ENCODE results near the gene EXOC3L2. TPM values are rescaled to one million over a fixed set of nuclear protein-coding genes. Genes with fewer than 3 reads are reported as not detected.

EXOC3L2 gene
- total RNA-seq, 1 experiment from 2014 or later: not detected

DNA sequence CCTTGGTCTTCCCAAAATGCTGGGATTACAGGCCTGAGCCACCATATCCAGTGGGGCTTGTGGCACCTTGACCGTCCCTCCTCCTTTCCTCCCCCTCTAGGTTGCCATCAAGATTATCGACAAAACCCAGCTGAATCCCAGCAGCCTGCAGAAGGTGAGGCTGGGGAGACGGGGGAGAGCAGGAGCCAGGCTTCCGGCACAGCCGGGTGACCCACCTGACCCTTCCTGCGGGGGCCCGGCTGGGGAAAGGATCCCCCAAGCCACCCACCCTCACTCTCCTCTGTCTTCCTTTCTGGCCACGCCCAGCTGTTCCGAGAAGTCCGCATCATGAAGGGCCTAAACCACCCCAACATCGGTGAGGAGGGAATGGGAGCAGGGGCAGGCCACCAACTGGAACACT lies 17.8 kb upstream of the EXOC3L2 start:
- intact Hi-C loops (cut with micrococcal nuclease): no loop called here
- Histone ChIP-seq H3K27ac (ENCODE audit: low read depth, low read length) (no peak overlapping the region), H3K79me2 (ENCODE audit: insufficient read depth, low read length) (no peaks in the 10 kb centered on the region), H4K20me1 (ENCODE audit: insufficient read depth) (no peaks in the 10 kb centered on the region), H3K9ac (ENCODE audit: low read length) (no peak overlapping the region), H3K4me1 (ENCODE audit: control insufficient read depth in 1 of 2, insufficient read depth in 2 of 2, low read length in 2 of 2) (no peaks in the 10 kb centered on the region), H2AFZ (ENCODE audit: low read depth, low read length, poor library complexity, severe bottlenecking) (no peak overlapping the region), H3K4me3 (replicated peaks in 1 of 2; ENCODE audit: low read depth in 1 of 2, low read length in 2 of 2) (no peak overlapping the region), H3K9me3 (ENCODE audit: control insufficient read depth in 1 of 2, insufficient read depth in 1 of 2, low read depth in 1 of 2, low read length in 2 of 2) (no peaks in the 10 kb centered on the region), H3K4me2 (ENCODE audit: low read length) (no peak overlapping the region), H3K9me2 (ENCODE audit: insufficient read depth) (no peaks in the 10 kb centered on the region), H3K36me3 (ENCODE audit: control insufficient read depth in 1 of 2, insufficient read depth in 2 of 2, low read length in 2 of 2) (no peaks in the 10 kb centered on the region; a peak in 1 of 4 replicates), H3K27me3 (ENCODE audit: insufficient read depth, low read length) (no peaks in the 10 kb centered on the region)
- DNase-seq (ENCODE audit: low read depth, low spot score): no peak
- ChIA-PET CTCF (no interaction called here), RAD21 (ENCODE audit: low non-redundant PET in 1 of 2, low total read pairs in 2 of 2, uncharacterized antibody in 2 of 2, unreplicated experiment in 2 of 2) (interaction anchor here in 1 of 2 experiments (0.7 kb wide), 1 partner anchor 76 kb away, joined by 3 read pairs; no protein-coding TSS in a partner anchor), POLR2A (no interaction called here)
- ATAC-seq: no peak
- TF ChIP-seq CEBPB (IDR thresholded peaks at IDR 0.05; ENCODE audit: low read depth) (no peak), SP1 (IDR thresholded peaks at IDR 0.05; ENCODE audit: low read depth) (no peak), TCF7L2 (IDR thresholded peaks at IDR 0.05; ENCODE audit: borderline replicate concordance, extremely low read depth, insufficient read depth, insufficient read length) (no peak), RAD21 (IDR thresholded peaks at IDR 0.05; ENCODE audit: low read depth) (no peak), SIN3A (IDR thresholded peaks at IDR 0.05; ENCODE audit: low read depth) (no peak), FOSL1 (IDR thresholded peaks at IDR 0.05; ENCODE audit: low read depth) (no peak), EZH2phosphoT487 (IDR thresholded peaks at IDR 0.05; ENCODE audit: borderline replicate concordance) (no peak), ELF1 (IDR thresholded peaks at IDR 0.05; ENCODE audit: borderline replicate concordance, low read depth) (no peak)
- TF ChIP-seq, protein P1, sequence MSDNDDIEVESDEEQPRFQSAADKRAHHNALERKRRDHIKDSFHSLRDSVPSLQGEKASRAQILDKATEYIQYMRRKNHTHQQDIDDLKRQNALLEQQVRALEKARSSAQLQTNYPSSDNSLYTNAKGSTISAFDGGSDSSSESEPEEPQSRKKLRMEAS (IDR thresholded peaks at IDR 0.05): no peak
- BruUV-seq (replicated peaks): no TSS peak

DNA sequence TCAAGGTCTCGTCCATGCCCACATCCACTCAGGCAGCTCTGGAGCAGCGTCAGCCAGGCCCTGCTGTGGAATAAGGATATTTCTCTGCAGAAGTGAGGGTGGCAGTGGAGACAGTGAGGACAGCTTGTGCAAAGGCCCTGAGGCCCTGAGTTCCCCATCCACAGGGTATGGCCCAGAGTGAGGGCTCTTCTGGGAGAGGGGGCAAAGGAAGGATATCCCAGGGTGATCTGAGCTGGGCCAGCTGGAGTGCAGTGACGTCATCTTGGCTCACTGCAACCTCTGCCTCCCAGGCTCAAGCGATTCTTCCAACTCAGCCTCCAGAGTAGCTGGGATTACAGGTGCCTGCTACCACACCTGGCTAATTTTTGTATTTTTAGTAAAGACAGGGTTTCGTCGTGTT lies 17.4 kb upstream of the EXOC3L2 start:
- H3K4me1 ChIP-seq (ENCODE audit: control insufficient read depth in 1 of 2, insufficient read depth in 2 of 2, low read length in 2 of 2): no peaks in the 10 kb centered on the region
- no peaks in the 10 kb centered on the region for H3K9me2 ChIP-seq (ENCODE audit: insufficient read depth)
- BruUV-seq (replicated peaks): no TSS peak
- H3K4me3 ChIP-seq (replicated peaks in 1 of 2; ENCODE audit: low read depth in 1 of 2, low read length in 2 of 2): no peak overlapping the region
- no peak overlapping the region for H3K4me2 ChIP-seq (ENCODE audit: low read length)
- intact Hi-C loops (cut with micrococcal nuclease): no loop called here
- H3K9me3 ChIP-seq (ENCODE audit: control insufficient read depth in 1 of 2, insufficient read depth in 1 of 2, low read depth in 1 of 2, low read length in 2 of 2): no peaks in the 10 kb centered on the region
- no peak for DNase-seq (ENCODE audit: low read depth, low spot score)
- POLR2A ChIA-PET: no interaction called here
- no peaks in the 10 kb centered on the region for H4K20me1 ChIP-seq (ENCODE audit: insufficient read depth)
- H3K9ac ChIP-seq (ENCODE audit: low read length): no peak overlapping the region
- H3K36me3 ChIP-seq (ENCODE audit: control insufficient read depth in 1 of 2, insufficient read depth in 2 of 2, low read length in 2 of 2): no peaks in the 10 kb centered on the region; a peak in 1 of 4 replicates
- no peak overlapping the region for H3K27ac ChIP-seq (ENCODE audit: low read depth, low read length)
- RAD21 ChIA-PET (ENCODE audit: low non-redundant PET in 1 of 2, low total read pairs in 2 of 2, uncharacterized antibody in 2 of 2, unreplicated experiment in 2 of 2): no interaction called here
- no peak for ATAC-seq
- no peaks in the 10 kb centered on the region for H3K27me3 ChIP-seq (ENCODE audit: insufficient read depth, low read length)
- no peak overlapping the region for H2AFZ ChIP-seq (ENCODE audit: low read depth, low read length, poor library complexity, severe bottlenecking)
- TF ChIP-seq SIN3A (IDR thresholded peaks at IDR 0.05; ENCODE audit: low read depth) (no peak), POLR2A (IDR thresholded peaks at IDR 0.05; ENCODE audit: borderline replicate concordance, extremely low read depth, insufficient read depth, insufficient read length) (no peak), FOSL1 (IDR thresholded peaks at IDR 0.05; ENCODE audit: low read depth) (no peak), EZH2phosphoT487 (IDR thresholded peaks at IDR 0.05; ENCODE audit: borderline replicate concordance) (no peak), CEBPB (IDR thresholded peaks at IDR 0.05; ENCODE audit: low read depth) (no peak), SRF (IDR thresholded peaks at IDR 0.05; ENCODE audit: low read depth) (no peak), ZNF274 (IDR thresholded peaks at IDR 0.05; ENCODE audit: low read depth, low read length) (no peak), RAD21 (IDR thresholded peaks at IDR 0.05; ENCODE audit: low read depth) (no peak), ZFX (IDR thresholded peaks at IDR 0.05) (no peak), CBX3 (IDR thresholded peaks at IDR 0.05; ENCODE audit: low read depth) (no peak), TCF7L2 (IDR thresholded peaks at IDR 0.05; ENCODE audit: borderline replicate concordance, extremely low read depth, insufficient read depth, insufficient read length) (no peak), EZH2 (IDR thresholded peaks at IDR 0.05) (no peak)
- TF ChIP-seq, protein P1 (IDR thresholded peaks at IDR 0.05): no peak
- TF ChIP-seq, protein P2, sequence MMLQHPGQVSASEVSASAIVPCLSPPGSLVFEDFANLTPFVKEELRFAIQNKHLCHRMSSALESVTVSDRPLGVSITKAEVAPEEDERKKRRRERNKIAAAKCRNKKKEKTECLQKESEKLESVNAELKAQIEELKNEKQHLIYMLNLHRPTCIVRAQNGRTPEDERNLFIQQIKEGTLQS (IDR thresholded peaks at IDR 0.05): no peak
- TF ChIP-seq, protein P3, sequence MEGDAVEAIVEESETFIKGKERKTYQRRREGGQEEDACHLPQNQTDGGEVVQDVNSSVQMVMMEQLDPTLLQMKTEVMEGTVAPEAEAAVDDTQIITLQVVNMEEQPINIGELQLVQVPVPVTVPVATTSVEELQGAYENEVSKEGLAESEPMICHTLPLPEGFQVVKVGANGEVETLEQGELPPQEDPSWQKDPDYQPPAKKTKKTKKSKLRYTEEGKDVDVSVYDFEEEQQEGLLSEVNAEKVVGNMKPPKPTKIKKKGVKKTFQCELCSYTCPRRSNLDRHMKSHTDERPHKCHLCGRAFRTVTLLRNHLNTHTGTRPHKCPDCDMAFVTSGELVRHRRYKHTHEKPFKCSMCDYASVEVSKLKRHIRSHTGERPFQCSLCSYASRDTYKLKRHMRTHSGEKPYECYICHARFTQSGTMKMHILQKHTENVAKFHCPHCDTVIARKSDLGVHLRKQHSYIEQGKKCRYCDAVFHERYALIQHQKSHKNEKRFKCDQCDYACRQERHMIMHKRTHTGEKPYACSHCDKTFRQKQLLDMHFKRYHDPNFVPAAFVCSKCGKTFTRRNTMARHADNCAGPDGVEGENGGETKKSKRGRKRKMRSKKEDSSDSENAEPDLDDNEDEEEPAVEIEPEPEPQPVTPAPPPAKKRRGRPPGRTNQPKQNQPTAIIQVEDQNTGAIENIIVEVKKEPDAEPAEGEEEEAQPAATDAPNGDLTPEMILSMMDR (IDR thresholded peaks at IDR 0.05 in 2 of 3, conservative IDR thresholded peaks at IDR 0.05 in 1 of 3; ENCODE audit: borderline replicate concordance in 1 of 3, insufficient read depth in 1 of 3, low read depth in 2 of 3, low read length in 2 of 3): no peak
- H3K79me2 ChIP-seq (ENCODE audit: insufficient read depth, low read length): no peaks in the 10 kb centered on the region
- CTCF ChIA-PET: no interaction called here

All from HCT116 (cell line).